Panc1 (cell line): Measurements from ENCODE around the gene HSPA4L. TPM values are rescaled to one million over a fixed set of nuclear protein-coding genes. Genes with fewer than 3 reads are reported as not detected.

Experiments
- ATAC-seq: fragments of 200-7000 bp; cut with Tn5 transposase; 2 replicates; pipeline ENCODE4 v1.9.1; 2020; ENCODE audit warnings: mild to moderate bottlenecking, moderate library complexity
- BruUV-seq: library from RNA; stranded (reverse); fragments of 400-500 nt; replicated peaks from 2 replicates; lab custom pipeline; 2021; lab: Mats Ljungman, UMichigan
- CTCF ChIA-PET: fragments of 300-600 bp; sonication (Branson Sonifier 250); formaldehyde crosslinking; loops from one replicate; lab custom pipeline; 2022; ENCODE audit warnings: antibody characterized with exemption; lab: Charles Lee
- POLR2A ChIA-PET: fragments of 300-600 bp; sonication (Branson Sonifier 250); formaldehyde crosslinking; loops from one replicate; lab custom pipeline; 2022; ENCODE audit warnings: antibody characterized with exemption; lab: Charles Lee
- DNase-seq: peaks from one replicate; pipeline ENCODE4 v3.0.0-alpha.2; 2010; ENCODE audit warnings: low read depth, low spot score
- H3K27ac ChIP-seq: 2 replicates; pipeline ENCODE4 v1.5.1; 2011; ENCODE audit warnings: mild to moderate bottlenecking, low read length, inconsistent platforms
- H3K27me3 ChIP-seq: fragments of 200-500 bp; sonication (Bioruptor generic); 2 replicates; pipeline ENCODE4 v1.6.0; 2014; ENCODE audit warnings: low read length, inconsistent platforms; ENCODE audit not compliant: control insufficient read depth, insufficient read depth
- H3K36me3 ChIP-seq: fragments of 200-500 bp; sonication (Bioruptor generic); 2 replicates; pipeline ENCODE4 v1.5.1; 2014; ENCODE audit warnings: inconsistent platforms, mild to moderate bottlenecking, low read length, moderate library complexity; ENCODE audit not compliant: control insufficient read depth, insufficient read depth
- H3K4me1 ChIP-seq: 2 replicates; pipeline ENCODE4 v1.5.1; 2011; ENCODE audit warnings: inconsistent platforms, mild to moderate bottlenecking, low read length, moderate library complexity; ENCODE audit not compliant: control insufficient read depth, insufficient read depth
- H3K4me3 ChIP-seq, 2 experiments: 2 replicates each; pipeline ENCODE4 v1.5.1; 2011 to 2012; ENCODE audit warnings: low read depth in 2 of 2, low read length in 2 of 2, mild to moderate bottlenecking in 2 of 2, inconsistent platforms in 1 of 2, moderate library complexity in 1 of 2
- H3K9me3 ChIP-seq: fragments of 200-500 bp; sonication (Bioruptor generic); 2 replicates; pipeline ENCODE4 v1.5.1; 2014; ENCODE audit warnings: low read depth, mild to moderate bottlenecking, inconsistent platforms, low read length, moderate library complexity; ENCODE audit not compliant: control insufficient read depth, insufficient read depth
- CTCF ChIP-seq: fragments of 450-650 bp; IDR thresholded peaks from 2 replicates; pipeline ENCODE4 v1.5.1; 2017; ENCODE audit warnings: mild to moderate bottlenecking
- POLR2AphosphoS5 ChIP-seq: IDR thresholded peaks from 2 replicates; pipeline ENCODE4 v1.6.1; 2012; ENCODE audit warnings: mild to moderate bottlenecking, low read depth, low read length, moderate library complexity
- REST ChIP-seq, 2 experiments: IDR thresholded peaks; 2 replicates each; pipeline ENCODE4 v1.6.1; 2011 to 2012; ENCODE audit warnings: low read depth in 2 of 2, control low read depth in 1 of 2, low read length in 1 of 2, mild to moderate bottlenecking in 1 of 2, moderate library complexity in 1 of 2; ENCODE audit not compliant: insufficient read depth in 1 of 2
- SIN3A ChIP-seq: IDR thresholded peaks from 2 replicates; pipeline ENCODE4 v1.6.1; 2012; ENCODE audit warnings: low read depth, mild to moderate bottlenecking, low read length, moderate library complexity, borderline replicate concordance; ENCODE audit not compliant: insufficient read depth
- TCF7L2 ChIP-seq: IDR thresholded peaks from 2 replicates; pipeline ENCODE4 v1.6.1; 2011; ENCODE audit warnings: mild to moderate bottlenecking, low read depth, low read length, inconsistent platforms
- in situ Hi-C: cut with HindIII; loops from 2 replicates; pipeline ENCODE4 v1.10.0; 2016; ENCODE audit warnings: low sequenced_read_pairs, low pct_unique_long_range_greater_than_20kb
- intact Hi-C: fragments of 100-400 bp; cut with micrococcal nuclease; formaldehyde crosslinking; loops from one replicate; pipeline ENCODE4 v1.10.0; 2022; ENCODE audit not compliant: unreplicated experiment
- total RNA-seq: library from RNA; stranded (reverse); gene quantifications from one replicate; pipeline ENCODE4 v1.2.1, GENCODE V29; 2021; ENCODE audit not compliant: unreplicated experiment

Gene HSPA4L
- total RNA-seq, 1 experiment from 2014 or later, result 21.5 TPM

DNA sequence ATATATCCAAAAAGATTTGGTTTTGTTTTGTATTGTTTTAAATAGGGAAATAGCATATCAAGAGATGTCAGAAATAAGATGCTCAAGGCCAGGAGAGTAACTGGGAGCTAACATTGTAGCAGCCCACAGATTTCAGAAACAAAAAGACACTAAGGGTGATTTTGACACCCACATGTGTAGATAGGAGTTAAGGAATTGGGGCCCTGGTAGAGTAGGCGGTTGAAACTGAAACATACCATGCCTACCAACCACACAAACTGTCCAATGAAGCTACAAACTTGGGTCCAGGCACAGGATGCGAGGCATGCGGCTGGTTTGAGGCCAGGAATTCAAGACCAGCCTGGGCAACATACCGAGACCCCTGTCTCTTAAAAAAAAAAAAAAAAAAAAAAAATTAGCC, 6.3 kb upstream of the HSPA4L start:
- BruUV-seq, result no TSS peak
- Histone ChIP-seq H3K4me3 (no peak overlapping the region), H3K27me3 (no peaks in the 10 kb centered on the region), H3K27ac (no peak overlapping the region), H3K9me3 (no peaks in the 10 kb centered on the region), H3K36me3 (no peaks in the 10 kb centered on the region), H3K4me1 (no peaks in the 10 kb centered on the region)
- in situ Hi-C loops (no loop called here), intact Hi-C loops (no loop called here)
- TF ChIP-seq POLR2AphosphoS5 (no peak), TCF7L2 (no peak), SIN3A (no peak), CTCF (no peak), REST (IDR thresholded peaks at IDR 0.05; ENCODE audit: insufficient read depth in 1 of 2, low read depth in 2 of 2, low read length in 1 of 2) (no peak)
- no peak for ATAC-seq
- ChIA-PET CTCF (no interaction called here), POLR2A (no interaction called here)
- DNase-seq, result no peak

DNA sequence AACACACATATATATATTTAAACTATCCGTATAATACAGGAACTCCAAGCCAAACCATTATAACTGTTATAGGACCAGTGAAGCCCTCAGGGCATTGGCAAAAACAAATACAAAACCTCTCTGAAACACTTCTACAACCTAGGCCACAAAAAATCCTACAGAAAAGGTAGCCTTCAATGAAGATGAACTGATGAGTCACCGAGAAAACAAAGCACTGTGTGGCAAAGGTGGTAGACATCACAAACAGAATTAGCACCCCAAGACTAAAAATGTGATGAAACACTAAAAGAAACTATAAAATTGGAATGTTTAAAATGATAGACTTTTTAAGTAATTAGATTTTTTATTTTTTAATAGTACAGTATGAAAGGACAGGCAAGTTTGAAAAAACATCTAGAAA, 5.5 kb upstream of the HSPA4L start:
- BruUV-seq, result no TSS peak
- no peaks in the 10 kb centered on the region for H3K9me3 ChIP-seq
- H3K27ac ChIP-seq, result no peak overlapping the region
- ATAC-seq (no peak), DNase-seq (no peak)
- intact Hi-C loops (no loop called here), in situ Hi-C loops (no loop called here)
- H3K4me3 ChIP-seq, result no peak overlapping the region
- ChIA-PET CTCF (no interaction called here), POLR2A (no interaction called here)
- H3K4me1 ChIP-seq, result no peaks in the 10 kb centered on the region
- no peak for TF ChIP-seq SIN3A
- TF ChIP-seq CTCF, result no peak
- TF ChIP-seq TCF7L2, result no peak
- no peak for TF ChIP-seq REST (IDR thresholded peaks at IDR 0.05; ENCODE audit: insufficient read depth in 1 of 2, low read depth in 2 of 2, low read length in 1 of 2)
- TF ChIP-seq POLR2AphosphoS5, result no peak
- H3K36me3 ChIP-seq, result no peaks in the 10 kb centered on the region
- H3K27me3 ChIP-seq, result no peaks in the 10 kb centered on the region
